Stimulated activated memory B cell treated with anti-CD40 and anti-IgM and Interleukin-4, amounts not matched to agents 10 μg/mL and 1 μg/mL and 100 μg/mL, for 72 hours (primary cell): ENCODE data around the gene ARMC9.
"Not testable (repeated sequence)": the region's sequence is repeated elsewhere in the genome, so short reads cannot be mapped to it uniquely, and the experiment has no call there.

Experiments used
- ATAC-seq: fragments of 150-1000 bp; cut with Tn5 transposase; 2 replicates; pipeline ENCODE4 v1.10.0; 2021
- H3K27ac Mint-ChIP-seq: one replicate; pipeline ENCODE4 v1.8.0; 2022; ENCODE audit warnings: mild to moderate bottlenecking, mixed read lengths
- H3K27me3 Mint-ChIP-seq: one replicate; pipeline ENCODE4 v1.8.0; 2022; ENCODE audit warnings: mixed read lengths
- H3K36me3 Mint-ChIP-seq: one replicate; pipeline ENCODE4 v1.8.0; 2022; ENCODE audit warnings: mixed read lengths
- H3K4me1 Mint-ChIP-seq: one replicate; pipeline ENCODE4 v1.8.0; 2022; ENCODE audit warnings: mixed read lengths
- H3K4me3 Mint-ChIP-seq: one replicate; pipeline ENCODE4 v1.8.0; 2022; ENCODE audit warnings: mild to moderate bottlenecking, moderate library complexity, mixed read lengths
- H3K9me3 Mint-ChIP-seq: one replicate; pipeline ENCODE4 v1.8.0; 2022; ENCODE audit warnings: mixed read lengths

Gene ARMC9

GRCh38 chr2:231239751-231240150 lies 41.3 kb downstream of the ARMC9 start:
- Mint-ChIP-seq H3K27me3 (no peaks in the 10 kb centered on the region), H3K36me3 (peaks cover 6% of the 10 kb centered on the region), H3K27ac (no peak overlapping the region), H3K4me3 (no peak overlapping the region), H3K9me3 (no peaks in the 10 kb centered on the region), H3K4me1 (no peaks in the 10 kb centered on the region)
- ATAC-seq, result no peak

- Mint-ChIP-seq H3K27ac (no peak overlapping the region), H3K4me1 (no peaks in the 10 kb centered on the region), H3K4me3 (no peak overlapping the region), H3K36me3 (peaks cover 6% of the 10 kb centered on the region), H3K27me3 (no peaks in the 10 kb centered on the region), H3K9me3 (no peaks in the 10 kb centered on the region)
- ATAC-seq, result no peak
Observed at GRCh38 chr2:231241755-231242507, 43.5 kb downstream of the ARMC9 start.

DNA sequence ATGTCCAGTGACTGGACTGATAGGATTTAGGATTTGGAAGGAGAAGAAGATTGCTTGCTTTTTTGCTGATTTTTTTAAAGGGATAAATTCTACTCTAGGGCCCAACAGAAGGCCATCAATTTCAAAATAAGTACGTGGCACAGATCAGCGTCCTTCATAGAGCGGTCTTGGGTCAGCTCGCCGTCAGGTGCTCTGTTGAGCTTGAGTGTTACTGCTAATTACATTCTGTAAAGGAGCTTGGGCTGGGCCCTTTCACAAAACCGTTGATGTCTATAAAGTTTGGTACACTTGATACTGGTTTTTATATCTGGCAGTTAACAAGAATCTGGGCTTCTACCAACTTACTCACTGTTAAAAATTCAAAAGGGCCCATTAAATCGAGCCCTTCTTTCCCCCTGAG lies 45.4 kb downstream of the ARMC9 start:
- no peaks in the 10 kb centered on the region for H3K4me1 Mint-ChIP-seq
- no peaks in the 10 kb centered on the region for H3K27me3 Mint-ChIP-seq
- no peaks in the 10 kb centered on the region for H3K9me3 Mint-ChIP-seq
- ATAC-seq, result no peak
- H3K4me3 Mint-ChIP-seq, result no peak overlapping the region
- no peaks in the 10 kb centered on the region for H3K36me3 Mint-ChIP-seq
- H3K27ac Mint-ChIP-seq, result no peak overlapping the region

DNA sequence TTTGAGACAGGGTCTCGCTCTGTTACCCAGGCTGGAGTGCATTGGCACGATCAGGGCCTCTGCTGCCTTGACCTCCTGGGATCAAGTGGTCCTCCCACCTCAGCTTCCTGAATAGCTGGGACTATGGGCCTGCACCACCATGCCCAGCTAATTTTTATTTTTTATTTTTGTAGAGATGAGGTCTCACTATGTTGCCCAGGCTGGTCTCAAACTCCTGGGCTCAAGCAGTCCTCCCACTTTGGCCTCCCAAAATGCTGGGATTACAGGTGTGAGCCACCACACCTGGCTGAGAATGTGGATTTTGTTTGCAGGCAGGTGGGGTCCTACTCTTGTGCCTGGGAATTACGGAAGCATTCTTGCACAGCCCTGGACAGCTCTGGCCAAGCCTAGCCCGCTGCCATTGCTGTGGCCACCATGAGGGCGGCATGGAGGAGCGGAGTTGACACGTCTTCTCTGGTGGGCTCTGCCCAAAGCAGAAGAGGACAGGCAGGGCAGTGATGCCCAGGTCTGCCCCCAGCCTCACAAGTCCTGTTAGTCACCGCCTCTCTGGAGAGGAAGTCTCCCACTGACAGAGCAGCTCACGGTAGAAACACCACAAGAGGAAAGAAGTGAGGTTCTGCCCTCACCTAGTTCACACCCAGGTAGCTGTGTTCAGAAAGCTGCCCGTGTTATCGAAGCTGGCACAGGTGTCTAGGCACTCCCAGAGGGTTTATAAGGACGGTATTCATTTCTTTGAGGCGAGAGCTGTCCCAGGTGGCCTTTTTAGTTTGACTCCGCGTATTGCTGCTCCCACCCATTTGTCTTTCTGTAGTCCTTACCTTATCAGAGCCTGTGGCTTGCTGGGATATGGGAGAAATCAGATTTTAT lies 46.2 kb downstream of the ARMC9 start:
- H3K4me3 Mint-ChIP-seq, result no peak overlapping the region

DNA sequence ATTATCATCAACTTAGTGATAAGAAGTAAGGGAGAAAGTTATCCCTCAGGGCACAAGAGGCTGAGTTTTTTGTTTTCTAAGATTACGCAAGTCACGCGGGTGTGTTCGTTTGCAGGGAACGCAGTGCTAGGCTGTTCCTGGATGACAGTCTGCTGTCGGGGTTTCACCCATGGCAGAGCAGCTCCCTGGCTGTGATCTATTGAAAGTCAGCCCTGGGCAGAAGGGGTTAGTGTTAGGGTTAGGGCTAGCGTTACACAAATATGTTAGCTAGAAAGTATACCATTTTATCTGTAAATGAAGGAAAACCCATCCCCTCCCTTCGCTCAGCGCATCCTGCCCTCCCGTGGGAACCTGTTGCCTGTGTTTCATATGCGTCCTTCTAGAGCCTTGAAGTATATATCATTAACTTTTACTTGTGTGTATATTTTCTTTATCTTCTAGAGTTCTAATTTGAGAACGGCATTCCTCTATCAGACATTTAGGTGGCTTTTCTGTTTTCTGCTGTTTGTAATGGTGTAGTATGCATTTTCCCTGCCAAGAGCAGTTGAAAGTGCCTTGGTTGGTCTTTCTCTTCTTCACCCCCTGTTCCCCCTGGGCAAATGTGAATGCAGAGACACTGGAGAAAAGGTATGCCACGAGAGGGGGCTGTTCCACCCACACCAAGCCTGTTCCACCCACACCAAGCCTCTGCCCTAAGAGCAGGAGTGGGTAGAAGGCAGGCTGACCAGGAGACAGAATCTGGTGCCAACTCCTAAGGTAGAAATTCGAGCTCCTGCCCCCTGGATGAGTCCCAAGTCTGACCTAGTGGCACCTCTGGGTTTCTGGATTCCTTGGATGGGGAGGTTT lies 47.0 kb downstream of the ARMC9 start:
- Mint-ChIP-seq H3K4me3 (no peak overlapping the region), H3K36me3 (peaks cover 4% of the 10 kb centered on the region), H3K4me1 (peaks cover 3% of the 10 kb centered on the region), H3K27me3 (no peaks in the 10 kb centered on the region), H3K27ac (no peak overlapping the region), H3K9me3 (no peaks in the 10 kb centered on the region)
- peak; percentile 54 for ATAC-seq

More for the DNA sequence above, 46.2 kb downstream of the ARMC9 start:
- no peaks in the 10 kb centered on the region for H3K9me3 Mint-ChIP-seq
- H3K27ac Mint-ChIP-seq, result no peak overlapping the region
- H3K4me1 Mint-ChIP-seq, result no peaks in the 10 kb centered on the region
- no peaks in the 10 kb centered on the region for H3K36me3 Mint-ChIP-seq
- no peaks in the 10 kb centered on the region for H3K27me3 Mint-ChIP-seq
- no peak for ATAC-seq

DNA sequence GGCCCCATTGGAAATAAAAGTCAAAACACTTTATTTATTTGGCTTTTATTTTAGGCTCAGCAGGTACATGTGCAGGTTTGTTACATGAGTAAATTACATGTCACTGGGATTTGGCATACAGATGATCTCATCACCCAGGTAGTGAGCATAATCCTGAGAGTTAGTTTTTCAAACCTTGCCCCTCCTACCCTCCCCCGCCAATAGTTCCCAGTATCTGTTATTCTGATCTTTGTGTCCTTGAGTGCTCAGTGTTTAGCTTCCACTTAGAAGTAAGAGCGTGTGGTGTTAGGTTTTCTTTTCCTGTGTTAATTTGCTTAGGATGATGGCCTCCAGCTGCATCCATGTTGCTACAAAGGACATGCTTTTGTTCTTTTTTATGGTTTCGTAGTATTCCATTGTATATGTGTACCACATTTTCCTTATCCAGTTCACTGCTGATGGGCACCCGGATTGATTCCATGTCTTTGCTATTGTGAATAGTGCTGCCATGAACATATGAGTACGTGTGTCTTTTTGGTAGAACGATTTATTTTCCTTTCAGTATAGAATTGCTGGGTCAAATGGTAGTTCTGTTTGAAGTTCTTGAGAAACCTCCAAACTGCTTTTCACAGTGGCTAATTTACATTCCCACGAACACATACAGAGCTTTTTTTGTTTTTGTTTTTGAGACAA lies 47.9 kb downstream of the ARMC9 start:
- Mint-ChIP-seq H3K36me3 (peaks cover 11% of the 10 kb centered on the region), H3K4me1 (peaks cover 7% of the 10 kb centered on the region), H3K9me3 (no peaks in the 10 kb centered on the region), H3K4me3 (no peak overlapping the region), H3K27me3 (no peaks in the 10 kb centered on the region), H3K27ac (no peak overlapping the region)
- no peak for ATAC-seq

DNA sequence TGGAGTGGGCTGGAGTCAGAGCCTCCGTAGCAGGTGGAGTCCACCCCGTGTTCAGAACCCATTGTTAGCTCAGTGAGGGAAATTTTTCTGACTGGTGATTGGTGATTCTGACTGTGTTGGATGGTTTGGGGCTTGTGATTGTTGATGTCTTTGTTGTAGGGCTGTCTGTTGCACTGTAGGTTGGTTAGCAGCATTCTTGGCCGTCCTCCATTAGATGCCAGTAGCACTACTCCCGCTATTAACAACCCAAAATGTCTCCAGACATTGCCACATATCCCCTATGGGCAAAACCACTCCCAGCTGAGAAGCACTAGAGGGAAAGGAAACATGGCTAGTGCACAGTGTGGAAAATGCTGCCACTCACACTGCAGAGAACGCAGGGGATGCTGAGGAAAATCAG lies 51.7 kb downstream of the ARMC9 start:
- no peak for ATAC-seq

GRCh38 chr2:231250698-231251097 lies 52.3 kb downstream of the ARMC9 start:
- H3K4me3 Mint-ChIP-seq, result no peak overlapping the region
- H3K27me3 Mint-ChIP-seq, result no peaks in the 10 kb centered on the region
- H3K9me3 Mint-ChIP-seq, result no peaks in the 10 kb centered on the region
- peak overlapping the region; percentile 16 for H3K27ac Mint-ChIP-seq
- H3K4me1 Mint-ChIP-seq, result peaks cover 7% of the 10 kb centered on the region
- peak; percentile 24 for ATAC-seq
- H3K36me3 Mint-ChIP-seq, result peaks cover 11% of the 10 kb centered on the region

More for the DNA sequence above, 51.7 kb downstream of the ARMC9 start:
- no peaks in the 10 kb centered on the region for H3K9me3 Mint-ChIP-seq
- H3K4me1 Mint-ChIP-seq, result peaks cover 7% of the 10 kb centered on the region
- H3K27me3 Mint-ChIP-seq, result no peaks in the 10 kb centered on the region
- no peak overlapping the region for H3K4me3 Mint-ChIP-seq
- H3K36me3 Mint-ChIP-seq, result peaks cover 11% of the 10 kb centered on the region
- H3K27ac Mint-ChIP-seq, result peak overlapping the region; percentile 16

DNA sequence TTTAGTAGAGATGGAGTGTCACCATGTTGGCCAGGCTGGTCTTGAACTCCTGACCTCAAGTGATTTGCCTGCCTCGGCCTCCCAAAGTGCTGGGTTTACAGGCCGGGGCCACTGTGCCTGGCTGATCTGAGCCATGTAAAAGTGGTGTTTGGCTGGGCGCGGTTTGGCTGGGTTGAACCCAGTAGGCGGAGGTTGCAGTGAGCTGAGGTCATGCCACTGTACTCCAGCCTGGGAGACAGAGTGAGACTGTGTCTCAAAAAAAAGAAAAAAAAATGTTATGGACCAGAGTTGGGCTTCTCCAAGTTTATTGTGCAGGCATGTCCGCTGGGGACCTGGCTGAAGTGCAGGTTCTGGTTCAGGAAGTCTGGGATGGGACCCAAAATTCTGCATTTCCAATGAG lies 54.9 kb downstream of the ARMC9 start:
- H3K4me1 Mint-ChIP-seq, H3K27me3 Mint-ChIP-seq, H3K9me3 Mint-ChIP-seq, ATAC-seq, H3K27ac Mint-ChIP-seq, H3K4me3 Mint-ChIP-seq: not testable (repeated sequence)
- peaks cover 20% of the 10 kb centered on the region for H3K36me3 Mint-ChIP-seq

DNA sequence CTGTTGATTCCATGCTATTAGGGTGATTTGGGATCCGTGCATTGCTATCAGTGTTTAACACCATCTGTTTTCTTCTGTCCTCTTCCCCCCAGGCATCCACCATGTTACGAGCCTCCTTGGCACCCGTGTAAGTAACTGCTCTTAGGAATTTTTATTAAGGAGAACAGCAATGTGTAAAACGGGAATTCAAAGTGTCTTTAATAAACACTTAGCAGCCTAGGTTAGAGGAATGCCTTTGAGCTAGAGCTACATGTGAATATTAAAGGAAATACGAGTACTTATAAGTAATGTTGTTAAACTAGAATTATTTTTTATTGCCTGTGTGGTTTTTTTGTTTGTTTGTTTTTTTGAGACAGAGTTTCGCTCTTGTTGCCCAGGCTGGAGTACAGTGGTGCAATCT lies 58.1 kb downstream of the ARMC9 start:
- Mint-ChIP-seq H3K36me3 (peaks cover 18% of the 10 kb centered on the region), H3K27me3 (no peaks in the 10 kb centered on the region), H3K27ac (no peak overlapping the region), H3K4me3 (no peak overlapping the region), H3K4me1 (no peaks in the 10 kb centered on the region), H3K9me3 (no peaks in the 10 kb centered on the region)
- ATAC-seq, result no peak

GRCh38 chr2:231257763-231258162 lies 59.3 kb downstream of the ARMC9 start:
- Mint-ChIP-seq H3K36me3 (peaks cover 28% of the 10 kb centered on the region), H3K4me3 (no peak overlapping the region), H3K27me3 (no peaks in the 10 kb centered on the region), H3K9me3 (no peaks in the 10 kb centered on the region), H3K27ac (no peak overlapping the region), H3K4me1 (no peaks in the 10 kb centered on the region)
- ATAC-seq, result no peak

DNA sequence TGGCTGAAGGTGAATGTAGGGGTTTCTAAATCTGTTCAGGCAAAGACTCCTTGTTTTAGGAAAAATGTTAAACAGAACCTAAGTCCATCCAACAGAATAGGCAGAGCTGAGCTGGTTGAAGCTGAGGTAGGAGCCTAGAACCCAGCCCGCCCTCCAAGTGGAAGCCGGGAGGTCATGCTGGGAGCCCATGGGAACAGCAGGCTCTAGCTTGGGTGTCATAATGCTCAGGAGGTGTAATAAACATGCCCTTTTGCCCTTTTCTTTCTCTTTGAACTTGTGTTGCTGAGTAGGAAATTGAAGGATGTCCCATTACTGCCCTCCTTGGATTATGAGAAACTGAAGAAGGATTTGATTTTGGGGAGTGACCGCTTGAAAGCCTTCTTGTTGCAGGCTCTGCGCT lies 60.3 kb downstream of the ARMC9 start:
- H3K9me3 Mint-ChIP-seq, result no peaks in the 10 kb centered on the region
- no peaks in the 10 kb centered on the region for H3K27me3 Mint-ChIP-seq
- no peak overlapping the region for H3K27ac Mint-ChIP-seq
- peaks cover 33% of the 10 kb centered on the region for H3K36me3 Mint-ChIP-seq
- ATAC-seq, result no peak
- no peaks in the 10 kb centered on the region for H3K4me1 Mint-ChIP-seq
- H3K4me3 Mint-ChIP-seq, result no peak overlapping the region

DNA sequence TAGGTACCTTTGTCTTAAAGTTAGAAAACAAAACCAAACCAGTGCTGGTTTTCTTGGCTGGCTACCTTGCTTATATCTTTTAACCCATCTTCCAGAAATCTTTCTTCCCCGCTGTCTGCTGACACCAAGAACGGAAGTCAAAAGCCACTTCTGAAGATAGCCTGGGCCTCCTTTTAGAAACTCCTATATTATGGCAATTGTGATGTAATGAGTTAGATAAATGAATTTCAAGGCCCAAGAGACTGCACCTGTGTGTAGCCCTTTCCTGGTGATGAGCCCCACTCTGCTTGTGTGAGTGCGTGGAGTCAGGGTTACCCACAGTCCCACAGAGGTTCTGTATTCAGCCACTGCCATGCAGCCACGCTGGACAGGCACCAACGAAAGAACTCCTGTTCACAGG lies 60.7 kb downstream of the ARMC9 start:
- Mint-ChIP-seq H3K36me3 (peaks cover 33% of the 10 kb centered on the region), H3K27ac (no peak overlapping the region), H3K4me1 (no peaks in the 10 kb centered on the region), H3K27me3 (no peaks in the 10 kb centered on the region), H3K9me3 (no peaks in the 10 kb centered on the region), H3K4me3 (no peak overlapping the region)
- ATAC-seq, result no peak

DNA sequence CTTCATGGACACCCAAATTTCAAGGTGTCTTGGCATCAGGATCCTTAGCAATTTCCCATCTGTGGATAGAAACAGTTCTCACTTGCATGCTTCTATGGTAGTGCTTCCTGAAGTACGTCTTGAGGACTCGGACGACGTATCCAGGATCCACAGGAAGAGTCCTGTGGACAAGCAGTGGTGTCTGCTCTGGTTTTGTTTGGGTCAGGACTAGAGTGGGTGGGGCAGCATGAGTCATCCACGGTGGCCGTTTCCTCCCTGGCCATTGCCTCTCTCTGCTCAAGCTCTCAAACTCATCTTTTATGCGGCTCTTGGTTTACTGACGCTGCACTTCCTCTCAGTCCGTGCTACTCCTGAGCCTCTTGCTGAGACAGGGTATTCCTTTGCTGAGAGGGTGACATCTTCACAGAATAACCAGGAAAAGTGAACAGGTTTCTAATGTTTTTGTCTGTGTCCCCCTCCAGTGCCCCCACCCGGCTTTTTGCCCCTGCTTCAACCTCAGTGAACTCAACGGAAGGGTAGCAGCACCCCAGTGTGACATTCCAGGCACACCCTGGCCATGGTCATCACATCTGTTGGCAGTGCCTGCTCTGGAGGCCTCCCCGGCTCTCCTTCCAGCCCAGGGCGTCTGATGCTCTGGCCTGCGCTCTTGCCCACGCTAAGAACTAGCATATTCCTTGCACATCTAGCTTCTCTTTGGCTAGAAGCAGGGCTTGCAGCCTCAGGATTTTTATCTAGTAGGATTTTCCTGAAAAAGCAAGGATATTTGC lies 62.2 kb downstream of the ARMC9 start:
- H3K36me3 Mint-ChIP-seq, result peaks cover 33% of the 10 kb centered on the region
- ATAC-seq, result no peak
- no peaks in the 10 kb centered on the region for H3K27me3 Mint-ChIP-seq
- no peak overlapping the region for H3K4me3 Mint-ChIP-seq
- H3K4me1 Mint-ChIP-seq, result no peaks in the 10 kb centered on the region
- no peaks in the 10 kb centered on the region for H3K9me3 Mint-ChIP-seq
- no peak overlapping the region for H3K27ac Mint-ChIP-seq
